T-helper 1 cell treated with Interleukin-12 subunit alpha and Interleukin-12 subunit beta and Interleukin-4 antibody, amounts not matched to agents 30 μg/mL and 1 μg/mL, for 36 hours (primary cell): ENCODE data around the gene AK5.

Source experiments
- H3K27ac Mint-ChIP-seq: one replicate; pipeline ENCODE4 v1.8.0; 2021; ENCODE audit warnings: mild to moderate bottlenecking, mixed read lengths
- H3K27me3 Mint-ChIP-seq: one replicate; pipeline ENCODE4 v1.8.0; 2021; ENCODE audit warnings: low read depth, mixed read lengths
- H3K36me3 Mint-ChIP-seq: one replicate; pipeline ENCODE4 v1.8.0; 2021; ENCODE audit warnings: low read depth, mixed read lengths
- H3K4me1 Mint-ChIP-seq: one replicate; pipeline ENCODE4 v1.8.0; 2021; ENCODE audit warnings: low read depth, mixed read lengths
- H3K4me3 Mint-ChIP-seq: one replicate; pipeline ENCODE4 v1.8.0; 2021; ENCODE audit warnings: mild to moderate bottlenecking, moderate library complexity, mixed read lengths
- H3K9me3 Mint-ChIP-seq: one replicate; pipeline ENCODE4 v1.8.0; 2021; ENCODE audit warnings: mixed read lengths

The AK5 gene

DNA sequence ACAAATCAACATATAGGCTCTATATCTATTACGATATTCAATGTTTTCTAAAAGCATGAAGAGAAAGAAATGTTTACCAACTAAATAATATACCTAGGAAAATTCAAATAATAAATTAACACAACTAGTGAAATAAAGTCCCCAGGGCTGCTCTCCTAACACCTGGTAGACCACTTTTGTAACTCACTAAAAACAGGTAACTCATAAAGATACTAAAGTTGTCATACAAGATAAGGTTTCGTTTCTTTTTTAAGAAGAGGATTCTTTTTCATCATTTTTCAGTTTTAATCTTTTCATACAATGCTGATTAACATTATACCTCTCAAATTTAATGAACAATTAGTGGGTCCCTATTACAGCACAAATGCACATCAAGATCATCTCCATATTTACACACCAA lies 301.7 kb downstream of the AK5 start:
- H3K9me3 Mint-ChIP-seq = no peaks in the 10 kb centered on the region
- no peak overlapping the region for H3K27ac Mint-ChIP-seq
- no peak overlapping the region for H3K4me3 Mint-ChIP-seq
- peaks cover 3% of the 10 kb centered on the region for H3K4me1 Mint-ChIP-seq
- no peaks in the 10 kb centered on the region for H3K27me3 Mint-ChIP-seq
- peaks cover 27% of the 10 kb centered on the region for H3K36me3 Mint-ChIP-seq

DNA sequence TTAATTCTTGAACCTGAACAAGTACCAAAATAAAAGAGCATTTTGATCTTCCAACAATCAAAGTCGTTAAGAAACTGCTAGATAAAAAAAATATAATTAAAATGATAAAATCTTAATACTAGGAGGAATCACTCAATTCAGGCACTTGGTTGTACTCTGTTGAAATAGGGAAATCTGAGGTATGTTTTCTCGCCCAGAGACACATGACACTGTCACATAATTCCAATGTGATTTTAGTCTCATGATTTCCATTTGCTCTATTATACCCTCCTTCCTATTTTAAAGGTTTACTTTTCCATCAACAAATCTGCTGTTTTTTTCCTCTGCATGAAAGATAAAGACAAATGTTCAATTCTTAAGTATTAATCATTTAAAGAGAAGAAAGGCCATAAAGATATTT lies 303.1 kb downstream of the AK5 start:
- Mint-ChIP-seq H3K9me3 (no peaks in the 10 kb centered on the region), H3K4me1 (peaks cover 3% of the 10 kb centered on the region), H3K27me3 (no peaks in the 10 kb centered on the region), H3K36me3 (peaks cover 23% of the 10 kb centered on the region), H3K27ac (no peak overlapping the region), H3K4me3 (no peak overlapping the region)

DNA sequence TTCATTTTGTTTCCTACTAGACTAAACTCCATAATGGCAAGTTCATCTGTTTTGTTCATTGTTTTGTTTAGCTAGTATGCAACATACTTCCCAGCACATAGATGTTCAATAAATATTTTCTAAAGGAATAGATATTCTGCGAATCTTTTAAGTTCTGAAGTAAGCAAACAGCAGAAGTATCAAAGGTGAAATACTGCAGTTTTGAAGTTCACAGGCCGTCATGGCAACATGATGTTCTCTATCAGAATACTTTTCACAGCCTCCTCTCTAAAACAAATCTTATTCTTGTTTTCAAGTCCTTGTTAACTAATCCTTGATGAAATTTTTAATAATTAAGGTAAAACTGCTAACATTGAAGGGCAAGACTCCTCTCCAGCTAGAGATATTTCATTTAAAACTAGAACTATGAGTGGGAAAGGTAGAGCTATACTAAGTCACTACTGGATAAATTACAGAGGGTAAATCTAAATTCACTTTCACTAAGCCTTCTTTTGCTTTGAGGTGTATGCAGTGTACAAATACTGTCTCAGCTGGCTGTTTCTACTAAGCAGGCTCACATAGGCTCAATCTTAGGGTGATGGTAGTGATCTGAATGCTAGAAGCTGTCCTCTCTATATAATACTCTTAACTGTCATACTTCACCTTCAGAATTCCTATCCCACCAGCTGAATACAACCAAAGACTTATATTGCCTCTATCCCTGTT lies 303.9 kb downstream of the AK5 start:
- no peaks in the 10 kb centered on the region for H3K9me3 Mint-ChIP-seq
- no peak overlapping the region for H3K27ac Mint-ChIP-seq
- no peaks in the 10 kb centered on the region for H3K27me3 Mint-ChIP-seq
- no peak overlapping the region for H3K4me3 Mint-ChIP-seq
- peaks cover 3% of the 10 kb centered on the region for H3K4me1 Mint-ChIP-seq
- peaks cover 19% of the 10 kb centered on the region for H3K36me3 Mint-ChIP-seq

DNA sequence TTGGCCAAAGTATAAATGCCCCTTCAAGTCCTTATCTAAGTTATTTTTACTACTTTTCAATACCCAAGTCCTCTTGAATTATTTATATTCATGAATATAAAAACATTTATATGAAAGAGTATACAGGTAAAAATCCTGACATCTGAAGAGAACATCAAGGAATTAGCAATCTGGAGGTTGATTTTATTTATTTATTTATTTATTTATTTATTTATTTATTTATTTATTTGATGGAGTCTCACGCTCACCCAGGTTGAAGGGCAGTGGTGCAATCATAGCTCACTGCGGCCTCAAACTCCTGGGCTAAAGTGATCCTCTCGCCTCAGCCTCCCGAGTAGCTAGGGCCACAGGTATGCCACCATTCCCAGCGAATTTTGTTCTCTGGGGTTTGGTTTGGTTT lies 307.4 kb downstream of the AK5 start:
- no peak overlapping the region for H3K4me3 Mint-ChIP-seq
- peaks cover 6% of the 10 kb centered on the region for H3K36me3 Mint-ChIP-seq
- H3K9me3 Mint-ChIP-seq = no peaks in the 10 kb centered on the region
- no peaks in the 10 kb centered on the region for H3K27me3 Mint-ChIP-seq
- H3K27ac Mint-ChIP-seq = no peak overlapping the region
- H3K4me1 Mint-ChIP-seq = peaks cover 3% of the 10 kb centered on the region

DNA sequence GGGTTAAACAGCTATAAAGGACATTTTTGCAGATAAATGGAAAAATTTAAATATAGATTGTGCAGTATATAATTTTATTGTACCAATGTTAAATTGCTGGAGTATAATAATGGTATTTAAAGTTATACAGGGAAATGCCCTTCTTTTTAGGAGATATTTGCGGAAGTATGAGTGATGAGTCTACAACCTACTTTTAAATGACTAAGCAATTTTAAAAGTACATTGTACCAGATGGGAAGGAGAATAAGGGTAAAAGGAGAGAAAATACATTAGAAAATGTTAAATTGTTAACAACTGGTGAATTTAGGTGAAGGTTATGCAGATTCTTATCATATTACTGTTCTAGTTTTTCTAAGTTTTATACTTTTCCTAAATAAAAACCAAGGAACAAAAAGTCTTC lies 308.8 kb downstream of the AK5 start:
- peaks cover 6% of the 10 kb centered on the region for H3K4me1 Mint-ChIP-seq
- no peak overlapping the region for H3K27ac Mint-ChIP-seq
- no peaks in the 10 kb centered on the region for H3K27me3 Mint-ChIP-seq
- no peak overlapping the region for H3K4me3 Mint-ChIP-seq
- no peaks in the 10 kb centered on the region for H3K9me3 Mint-ChIP-seq
- H3K36me3 Mint-ChIP-seq = peaks cover 7% of the 10 kb centered on the region

DNA sequence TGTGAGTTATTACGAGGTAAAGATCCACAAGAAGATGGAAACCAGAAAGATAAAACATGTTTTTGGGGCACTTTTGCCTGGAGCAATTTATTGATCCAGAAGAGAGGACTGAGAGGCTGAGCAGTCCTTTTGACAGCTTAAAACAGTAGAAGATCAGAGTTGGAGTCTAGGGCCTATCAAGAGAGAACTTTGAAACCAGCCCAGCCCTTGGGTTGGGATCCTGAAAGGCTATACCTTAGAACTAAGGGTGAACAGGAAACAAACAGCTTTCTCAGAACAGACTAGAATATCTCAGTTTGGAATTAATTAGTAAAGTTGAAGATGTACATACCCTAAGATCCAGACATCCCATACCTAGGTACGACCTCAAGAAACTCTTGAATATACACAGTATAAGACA lies 311.1 kb downstream of the AK5 start:
- Mint-ChIP-seq H3K4me1 (peaks cover 3% of the 10 kb centered on the region), H3K27me3 (no peaks in the 10 kb centered on the region), H3K4me3 (no peak overlapping the region), H3K9me3 (no peaks in the 10 kb centered on the region), H3K27ac (no peak overlapping the region), H3K36me3 (peaks cover 14% of the 10 kb centered on the region)

DNA sequence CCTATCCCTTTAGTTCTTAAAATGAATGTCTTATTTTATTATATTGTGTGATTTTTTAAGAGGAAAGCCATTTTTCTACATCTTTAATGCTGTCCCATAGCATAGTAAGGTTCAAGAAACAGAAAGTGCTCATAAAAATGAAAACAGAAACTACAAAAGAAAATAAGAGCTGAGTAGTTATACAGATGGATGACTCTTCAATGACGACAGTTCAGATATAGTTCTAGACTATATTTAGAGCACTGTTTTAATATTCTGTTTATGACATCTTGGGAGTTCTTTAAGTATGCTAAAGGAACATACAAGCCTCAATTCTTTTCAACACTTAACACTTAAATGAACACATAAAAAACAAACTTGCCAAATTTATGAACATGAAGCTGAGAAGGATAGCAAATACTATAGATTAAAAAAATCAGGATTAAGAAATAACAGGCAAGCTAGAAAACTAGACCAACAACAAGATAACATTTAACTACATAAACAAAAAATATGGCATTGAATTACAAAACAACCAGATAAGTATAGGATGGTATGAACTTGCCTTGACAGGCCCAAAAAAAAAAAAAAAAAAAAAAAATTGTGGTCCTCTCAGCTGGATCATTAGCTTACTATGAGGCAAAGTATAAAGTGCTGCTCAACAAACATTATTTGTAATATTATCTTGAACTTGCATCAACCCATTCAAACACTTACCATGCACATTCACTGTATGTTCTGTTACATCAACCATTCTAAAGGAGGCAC lies 312.7 kb downstream of the AK5 start:
- Mint-ChIP-seq H3K4me1 (peaks cover 3% of the 10 kb centered on the region), H3K36me3 (peaks cover 14% of the 10 kb centered on the region), H3K27me3 (no peaks in the 10 kb centered on the region), H3K4me3 (no peak overlapping the region), H3K27ac (no peak overlapping the region), H3K9me3 (no peaks in the 10 kb centered on the region)

DNA sequence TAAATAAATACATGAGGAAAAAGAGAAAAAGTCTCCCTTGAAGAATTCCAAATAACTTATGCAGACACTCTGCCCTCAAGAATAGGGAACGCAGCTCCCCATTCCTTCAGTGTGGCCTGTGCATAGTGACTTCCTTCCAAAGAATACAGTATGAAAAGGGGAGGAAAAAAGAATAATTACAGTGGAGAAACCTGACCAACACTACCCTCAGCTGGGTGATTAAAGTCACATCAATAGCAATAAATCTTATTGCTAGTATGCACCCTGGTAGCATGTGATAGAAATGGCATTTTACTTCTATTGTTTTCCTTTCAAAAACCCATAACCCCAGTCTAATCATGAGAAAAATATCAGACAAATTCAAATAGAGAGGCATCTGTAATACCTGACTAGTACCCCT lies 315.5 kb downstream of the AK5 start:
- peaks cover 3% of the 10 kb centered on the region for H3K4me1 Mint-ChIP-seq
- H3K36me3 Mint-ChIP-seq = peaks cover 14% of the 10 kb centered on the region
- no peaks in the 10 kb centered on the region for H3K9me3 Mint-ChIP-seq
- no peak overlapping the region for H3K4me3 Mint-ChIP-seq
- no peak overlapping the region for H3K27ac Mint-ChIP-seq
- no peaks in the 10 kb centered on the region for H3K27me3 Mint-ChIP-seq

DNA sequence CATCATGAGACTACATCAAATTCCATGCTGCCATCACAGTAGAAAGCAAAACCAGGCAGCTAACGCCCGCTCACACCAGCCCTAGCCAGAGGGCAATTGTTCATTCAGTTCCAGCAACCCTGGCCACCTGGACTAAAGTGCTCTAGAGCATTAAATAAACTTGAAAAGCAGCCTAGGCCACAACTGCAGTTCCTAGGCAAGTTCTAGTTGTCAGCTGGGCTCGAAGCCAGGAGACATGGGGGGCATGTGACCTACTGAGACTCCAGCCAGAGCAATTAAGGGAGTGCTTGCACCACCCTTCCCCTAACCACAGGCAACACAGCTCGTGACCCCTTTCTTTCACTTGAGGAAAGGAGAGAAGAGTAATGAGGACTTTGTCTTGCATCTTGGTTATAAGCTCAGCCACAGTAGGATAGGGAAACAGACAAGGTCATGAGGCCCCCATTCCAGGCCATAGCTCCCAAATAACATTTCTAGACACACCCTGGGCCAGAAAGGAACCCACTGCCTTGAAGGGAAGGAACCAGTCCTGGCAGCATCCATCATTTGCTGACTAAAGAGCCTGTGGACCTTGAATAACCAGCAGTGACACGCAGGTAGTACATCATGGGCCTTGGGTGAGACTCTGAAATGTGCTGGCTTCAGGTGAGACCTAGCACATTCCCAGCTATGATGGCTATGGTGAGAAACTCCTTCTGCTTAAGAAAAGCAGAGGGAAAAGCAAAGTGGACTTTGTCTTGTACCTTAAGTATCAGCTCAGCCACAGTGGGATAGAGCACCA lies 323.6 kb downstream of the AK5 start:
- peaks cover 4% of the 10 kb centered on the region for H3K4me1 Mint-ChIP-seq
- no peak overlapping the region for H3K4me3 Mint-ChIP-seq
- H3K27me3 Mint-ChIP-seq = no peaks in the 10 kb centered on the region
- H3K9me3 Mint-ChIP-seq = peaks cover 35% of the 10 kb centered on the region
- H3K27ac Mint-ChIP-seq = no peak overlapping the region
- peaks cover 38% of the 10 kb centered on the region for H3K36me3 Mint-ChIP-seq

DNA sequence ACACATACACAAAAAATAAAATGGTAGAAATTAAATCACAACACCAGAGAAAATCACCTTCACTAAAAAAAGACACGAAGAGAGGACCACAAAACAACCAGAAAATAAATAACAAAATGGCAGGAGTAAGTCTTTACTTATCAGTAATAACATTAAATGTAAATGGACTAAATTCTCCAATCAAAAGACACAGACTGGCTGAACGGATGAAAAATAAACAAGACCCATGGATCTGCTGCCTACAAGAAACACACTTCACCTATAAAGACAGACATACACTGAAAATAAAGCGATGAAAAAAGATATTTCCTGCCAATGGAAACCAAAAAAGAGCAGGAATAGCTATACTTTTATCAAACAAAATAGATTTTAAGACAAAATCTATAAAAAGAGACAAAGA lies 327.1 kb downstream of the AK5 start:
- H3K4me3 Mint-ChIP-seq = no peak overlapping the region
- peaks cover 45% of the 10 kb centered on the region for H3K36me3 Mint-ChIP-seq
- no peak overlapping the region for H3K27ac Mint-ChIP-seq
- H3K9me3 Mint-ChIP-seq = peaks cover 47% of the 10 kb centered on the region
- peaks cover 4% of the 10 kb centered on the region for H3K4me1 Mint-ChIP-seq
- H3K27me3 Mint-ChIP-seq = no peaks in the 10 kb centered on the region
